ENCODE data around the gene PHF14.
"Not testable (repeated sequence)": the region's sequence is repeated elsewhere in the genome, so short reads cannot be mapped to it uniquely, and the experiment has no call there.

The PHF14 gene, protein sequence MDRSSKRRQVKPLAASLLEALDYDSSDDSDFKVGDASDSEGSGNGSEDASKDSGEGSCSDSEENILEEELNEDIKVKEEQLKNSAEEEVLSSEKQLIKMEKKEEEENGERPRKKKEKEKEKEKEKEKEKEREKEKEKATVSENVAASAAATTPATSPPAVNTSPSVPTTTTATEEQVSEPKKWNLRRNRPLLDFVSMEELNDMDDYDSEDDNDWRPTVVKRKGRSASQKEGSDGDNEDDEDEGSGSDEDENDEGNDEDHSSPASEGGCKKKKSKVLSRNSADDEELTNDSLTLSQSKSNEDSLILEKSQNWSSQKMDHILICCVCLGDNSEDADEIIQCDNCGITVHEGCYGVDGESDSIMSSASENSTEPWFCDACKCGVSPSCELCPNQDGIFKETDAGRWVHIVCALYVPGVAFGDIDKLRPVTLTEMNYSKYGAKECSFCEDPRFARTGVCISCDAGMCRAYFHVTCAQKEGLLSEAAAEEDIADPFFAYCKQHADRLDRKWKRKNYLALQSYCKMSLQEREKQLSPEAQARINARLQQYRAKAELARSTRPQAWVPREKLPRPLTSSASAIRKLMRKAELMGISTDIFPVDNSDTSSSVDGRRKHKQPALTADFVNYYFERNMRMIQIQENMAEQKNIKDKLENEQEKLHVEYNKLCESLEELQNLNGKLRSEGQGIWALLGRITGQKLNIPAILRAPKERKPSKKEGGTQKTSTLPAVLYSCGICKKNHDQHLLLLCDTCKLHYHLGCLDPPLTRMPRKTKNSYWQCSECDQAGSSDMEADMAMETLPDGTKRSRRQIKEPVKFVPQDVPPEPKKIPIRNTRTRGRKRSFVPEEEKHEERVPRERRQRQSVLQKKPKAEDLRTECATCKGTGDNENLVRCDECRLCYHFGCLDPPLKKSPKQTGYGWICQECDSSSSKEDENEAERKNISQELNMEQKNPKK

DNA sequence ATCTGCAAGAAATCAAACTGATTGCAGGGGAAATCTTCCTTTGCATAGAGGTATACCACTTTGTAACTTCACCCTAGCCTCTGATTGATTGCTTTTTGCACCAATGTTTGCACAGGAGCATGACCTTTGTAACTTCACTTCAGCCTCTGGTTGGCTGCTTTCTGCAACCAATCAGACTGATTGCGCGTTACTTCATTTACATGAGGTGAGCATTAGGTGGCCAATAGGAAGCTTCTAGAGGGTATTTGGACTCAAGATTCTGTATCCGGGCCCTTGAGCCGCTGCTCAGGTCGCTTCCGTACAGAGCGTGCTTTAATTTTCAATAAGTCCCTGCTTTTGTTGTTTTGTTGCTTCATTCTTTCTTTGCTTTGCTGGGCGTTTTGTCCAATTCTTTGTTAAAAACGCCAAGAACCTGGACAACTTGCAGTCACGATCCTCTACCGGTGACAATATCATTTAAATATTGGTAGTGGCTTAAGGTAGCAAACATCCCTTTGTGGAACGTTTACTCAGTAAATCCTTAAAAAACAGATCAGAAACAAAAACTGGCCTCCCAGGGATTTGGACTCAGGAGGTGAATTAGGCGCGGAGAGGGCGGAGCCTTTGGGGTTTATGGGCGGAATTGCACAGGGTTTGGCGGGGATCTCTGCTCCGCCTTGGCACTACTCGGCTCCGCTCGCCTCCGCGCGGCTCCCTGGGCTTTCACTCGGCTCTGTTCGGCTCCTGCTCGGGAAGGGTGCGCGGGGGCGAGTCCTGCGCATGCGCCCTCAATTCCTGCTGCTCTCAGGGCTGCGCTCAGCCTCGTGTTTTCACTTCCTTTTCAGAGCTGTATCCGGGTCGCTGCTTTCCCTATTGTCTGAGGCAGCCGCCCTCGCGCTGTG lies at the start of gene PHF14:
TSS of gene PHF14 (plus strand) at position 812 of the 881 bp plus-strand sequence. CDS start 452 bp downstream, outside the sequence.
- DNase-seq, result peak; percentile 99

DNA sequence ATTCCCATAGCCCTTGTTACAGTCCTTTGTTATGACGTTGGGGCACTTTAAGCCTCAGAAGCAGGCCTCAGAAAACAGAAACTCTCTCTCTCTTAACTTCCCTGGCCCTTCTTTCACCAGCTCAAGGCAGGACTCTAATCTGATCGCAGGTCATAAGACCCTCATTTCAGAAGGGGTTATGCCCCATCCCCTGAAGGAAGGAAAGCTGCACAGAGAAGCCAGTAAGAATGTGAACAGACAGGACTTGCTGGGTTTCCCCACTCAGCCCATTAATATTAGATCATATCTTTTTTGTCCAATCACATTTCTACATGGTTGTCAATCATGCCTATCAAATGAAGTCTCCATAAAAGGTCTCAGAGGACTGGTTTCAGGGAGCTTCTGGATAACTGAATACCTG lies 49.3 kb upstream of the PHF14 start:
- DNase-seq, result no peak

DNA sequence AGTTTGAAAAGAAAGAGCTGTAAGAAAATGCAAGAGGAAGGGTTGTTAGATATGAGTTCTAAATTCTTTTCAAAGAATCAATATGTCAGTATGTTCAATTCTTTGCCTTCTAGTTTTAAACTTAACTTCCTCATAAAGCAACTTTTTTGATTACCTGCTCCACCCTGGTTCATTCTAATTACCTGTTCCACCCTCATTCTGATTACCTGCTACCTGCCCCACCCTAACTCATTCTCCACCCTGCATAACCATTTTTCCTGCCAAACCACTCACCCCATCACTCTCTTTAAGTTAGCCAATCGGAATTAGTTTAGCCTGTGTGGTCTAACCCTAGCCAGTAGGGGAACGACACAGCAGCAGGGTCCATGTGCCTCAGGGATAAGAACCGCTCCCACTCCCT lies 45.5 kb upstream of the PHF14 start:
- not testable (repeated sequence) for DNase-seq

DNA sequence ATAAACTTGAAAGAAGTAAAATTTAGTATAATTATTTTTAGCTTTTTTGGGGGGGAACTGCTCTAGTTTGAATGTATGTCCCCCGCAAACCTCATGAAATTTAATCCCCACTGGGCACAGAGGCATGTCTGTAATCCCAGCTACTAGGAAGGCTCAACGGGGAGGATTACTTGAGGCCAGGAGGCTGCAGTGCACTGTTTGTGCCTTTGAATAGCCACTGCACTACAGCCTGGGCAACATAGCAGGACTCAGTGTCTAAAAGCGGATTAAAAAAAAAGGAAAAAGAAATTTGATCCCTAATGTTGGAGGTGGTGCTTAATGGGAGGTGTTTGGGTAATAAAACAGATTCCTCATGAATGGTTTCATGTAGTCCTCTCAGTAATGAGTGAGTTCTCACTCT lies 43.1 kb upstream of the PHF14 start:
- no peak for DNase-seq

DNA sequence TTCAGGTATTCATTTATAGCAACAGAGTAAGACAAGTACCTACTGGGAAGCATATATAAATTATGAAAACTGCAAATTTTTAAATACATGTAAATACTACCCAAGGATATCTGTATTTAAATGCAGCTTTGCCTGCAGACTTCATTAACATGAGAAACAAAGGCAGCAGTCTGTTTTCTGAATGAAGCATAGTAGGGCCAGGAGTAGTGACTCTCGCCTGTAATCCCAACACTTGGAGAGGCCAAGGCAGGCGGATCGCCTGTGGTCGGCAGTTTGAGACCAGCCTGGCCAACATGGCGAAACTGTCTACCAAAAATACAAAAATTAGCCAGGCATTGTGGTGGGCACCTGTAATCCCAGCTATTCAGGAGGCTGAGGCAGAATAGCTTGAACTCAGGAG lies 42.5 kb upstream of the PHF14 start:
- DNase-seq, result no peak

DNA sequence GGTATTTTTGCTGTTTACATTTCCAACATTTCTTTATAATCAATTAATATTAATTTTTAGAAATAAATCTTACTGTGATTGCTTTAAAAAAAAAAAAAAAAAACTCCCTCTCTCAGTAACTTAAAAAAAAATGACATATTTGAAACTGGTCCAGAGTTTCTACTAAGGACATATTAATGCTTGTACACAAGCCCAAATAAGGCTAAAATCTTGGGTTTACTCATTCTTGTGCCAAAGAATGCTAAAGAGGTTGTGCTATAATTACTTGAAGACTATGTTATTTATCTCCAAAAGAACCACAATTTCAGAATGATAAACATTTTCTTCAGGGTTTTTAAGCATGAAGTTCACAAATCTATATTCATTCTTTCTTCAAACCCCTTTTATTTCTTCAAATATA lies 39.4 kb upstream of the PHF14 start:
- DNase-seq, result no peak

DNA sequence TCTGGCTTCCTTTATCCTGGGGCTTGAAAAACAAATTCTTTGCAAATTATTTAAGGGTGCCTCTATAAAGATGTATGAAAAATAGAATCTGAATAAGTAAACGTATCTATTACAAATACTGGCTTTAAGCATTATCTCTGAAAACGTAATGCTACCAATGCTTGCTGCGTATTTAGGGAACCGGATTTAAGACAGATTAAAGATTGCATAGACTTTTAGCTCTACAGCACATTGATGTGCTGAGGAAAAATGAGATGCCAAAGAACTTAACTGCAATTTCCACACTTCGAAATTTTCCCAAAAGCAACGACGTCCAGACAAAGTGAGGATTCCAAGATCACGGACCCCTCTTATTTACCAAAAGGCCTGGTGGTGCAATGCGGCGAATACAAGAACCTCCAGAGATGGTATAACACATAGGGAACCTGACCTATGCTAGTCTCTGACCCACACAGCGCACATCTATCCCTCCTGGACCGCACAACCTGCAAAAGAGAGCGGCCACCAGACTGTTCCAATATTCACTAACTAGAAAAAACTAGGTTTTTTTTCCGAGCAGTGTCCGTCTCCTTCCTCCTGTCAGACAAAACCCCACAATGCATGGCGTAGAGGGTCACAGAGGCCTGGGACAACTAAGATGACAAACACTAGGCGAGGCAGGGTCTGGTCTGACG lies 34.3 kb upstream of the PHF14 start:
- DNase-seq, result no peak

DNA sequence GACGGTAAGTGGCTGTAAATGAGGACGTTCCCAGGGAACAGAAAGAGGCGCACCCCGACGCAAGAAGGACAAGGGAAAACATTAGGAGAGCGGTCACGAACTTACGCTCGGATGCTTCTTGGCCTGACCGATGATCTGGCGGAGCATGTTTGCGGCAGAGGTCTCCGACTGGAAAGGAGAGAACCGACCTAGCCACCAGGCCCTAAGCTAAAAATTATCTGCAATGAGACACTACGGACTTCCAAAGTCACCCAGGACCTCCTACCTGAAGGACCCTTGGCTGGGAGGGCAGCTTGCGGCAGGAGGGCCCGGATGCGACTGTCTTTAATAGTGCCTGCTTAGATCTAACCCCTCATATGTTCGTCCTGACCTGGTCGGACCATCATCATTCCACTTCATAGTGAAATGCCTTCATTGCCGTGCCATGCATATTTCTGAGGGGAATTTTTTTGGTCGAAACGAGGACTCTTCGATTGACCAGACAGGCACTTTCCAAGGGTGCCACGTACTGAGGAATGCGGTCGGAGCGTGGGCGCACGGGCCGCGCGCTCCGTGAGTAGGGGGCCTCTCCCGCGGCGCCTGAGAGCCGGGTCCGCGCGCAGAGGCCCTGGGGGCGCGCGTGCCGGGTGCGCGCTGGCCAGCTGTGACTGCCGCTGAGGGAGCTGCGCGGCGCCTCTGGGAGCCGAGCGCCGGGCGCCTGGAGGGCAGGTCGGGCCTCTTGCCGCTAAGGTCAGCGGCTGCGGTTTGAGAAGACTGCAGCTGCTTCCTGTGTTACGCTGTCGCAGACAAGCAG lies 33.6 kb upstream of the PHF14 start:
- DNase-seq, result peak; percentile 93

DNA sequence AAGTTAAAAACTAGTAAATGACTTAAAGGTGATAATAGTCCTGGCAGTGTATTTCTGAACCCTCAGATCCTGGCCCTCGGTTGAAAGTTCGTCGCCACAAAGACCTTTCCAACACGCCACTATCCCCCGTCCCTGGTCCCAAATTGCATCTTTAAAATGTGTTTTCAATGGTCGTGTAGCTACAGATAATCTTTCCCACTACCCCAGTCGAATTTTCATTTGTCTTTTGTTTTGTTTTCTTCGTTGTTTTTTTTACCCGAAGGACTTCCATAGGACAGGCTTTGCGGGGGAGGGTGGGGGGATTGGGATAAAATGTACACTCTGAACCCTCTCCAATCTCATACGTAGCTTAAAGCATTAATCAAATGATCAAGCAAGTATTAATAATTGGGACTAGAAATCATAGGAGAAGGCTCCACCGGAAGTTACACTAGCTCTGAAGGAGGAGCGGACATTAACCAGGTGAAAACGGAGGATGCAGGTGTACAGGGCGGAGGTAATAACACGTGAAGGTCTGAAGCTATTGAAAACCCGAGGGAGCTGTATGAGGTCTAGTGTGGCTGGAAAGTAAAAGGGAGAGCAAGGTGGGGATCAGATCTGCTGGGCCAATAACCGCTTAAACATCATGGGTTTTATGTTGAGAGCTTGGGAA lies 32.8 kb upstream of the PHF14 start:
- DNase-seq, result peak; percentile 61

DNA sequence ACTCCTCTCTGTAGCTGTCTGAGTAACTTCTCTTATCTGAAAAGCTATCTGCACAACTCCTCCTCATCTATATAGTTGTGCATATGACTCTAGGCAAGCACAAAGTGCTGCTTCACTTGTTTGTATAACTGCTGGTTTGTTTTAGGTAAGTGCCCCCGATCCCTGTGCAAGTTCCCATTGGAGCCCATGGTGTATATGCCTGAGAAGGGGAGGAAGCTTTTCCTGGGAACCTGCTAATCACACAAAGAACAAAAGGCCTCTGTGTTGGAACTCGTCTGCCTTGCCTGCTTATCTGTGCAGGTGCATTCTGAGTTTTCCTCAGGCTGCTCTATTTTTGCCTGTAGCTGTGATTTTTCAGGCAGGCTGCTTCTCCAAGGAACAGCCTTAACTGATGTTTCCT lies 23.2 kb upstream of the PHF14 start:
- no peak for DNase-seq

DNA sequence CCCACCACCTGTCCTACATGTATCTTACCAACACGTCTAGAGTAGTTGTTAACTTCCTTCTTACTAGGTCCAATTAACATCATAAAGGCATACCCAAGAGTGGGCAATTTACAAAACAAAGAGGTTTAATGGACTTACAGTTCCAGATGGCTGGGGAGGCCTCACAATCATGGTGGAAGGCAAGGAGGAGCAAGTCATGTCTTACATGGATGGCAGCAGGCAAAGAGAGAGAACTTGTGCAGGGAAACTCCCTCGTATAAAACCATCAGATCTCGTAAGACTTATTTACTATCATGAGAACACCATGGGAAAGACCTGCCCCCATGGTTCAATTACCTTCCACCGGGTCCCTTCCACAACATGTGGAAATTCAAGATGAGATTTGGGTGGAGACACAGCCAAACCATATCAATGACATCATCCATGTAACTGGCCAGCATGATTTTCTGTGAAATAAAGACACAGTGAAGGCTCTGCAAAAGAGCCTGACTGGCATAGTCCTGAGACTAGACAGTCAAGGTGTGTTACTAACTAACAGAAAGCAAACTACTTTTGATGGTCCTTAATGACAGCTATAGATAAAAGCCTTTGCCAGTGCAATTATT lies 22.6 kb upstream of the PHF14 start:
- not testable (repeated sequence) for DNase-seq

DNA sequence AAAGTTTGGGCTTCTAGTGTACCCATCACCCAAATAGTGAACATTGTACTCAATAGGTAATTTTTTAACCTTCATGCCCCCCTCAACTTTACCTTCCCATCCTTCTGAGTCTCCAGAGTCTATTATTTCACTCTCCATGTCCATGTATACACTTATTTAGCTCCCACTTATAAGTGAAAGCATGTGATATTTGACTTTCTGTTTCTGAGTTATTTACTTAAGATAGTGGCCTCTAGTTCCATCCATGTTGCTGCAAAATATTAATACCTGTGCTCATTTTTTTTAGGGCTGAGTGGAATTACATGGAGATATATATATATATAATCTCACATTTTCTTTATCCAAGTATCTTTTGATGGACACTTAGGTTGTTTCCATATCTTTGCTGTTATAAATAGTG lies 21.1 kb upstream of the PHF14 start:
- DNase-seq, result no peak

DNA sequence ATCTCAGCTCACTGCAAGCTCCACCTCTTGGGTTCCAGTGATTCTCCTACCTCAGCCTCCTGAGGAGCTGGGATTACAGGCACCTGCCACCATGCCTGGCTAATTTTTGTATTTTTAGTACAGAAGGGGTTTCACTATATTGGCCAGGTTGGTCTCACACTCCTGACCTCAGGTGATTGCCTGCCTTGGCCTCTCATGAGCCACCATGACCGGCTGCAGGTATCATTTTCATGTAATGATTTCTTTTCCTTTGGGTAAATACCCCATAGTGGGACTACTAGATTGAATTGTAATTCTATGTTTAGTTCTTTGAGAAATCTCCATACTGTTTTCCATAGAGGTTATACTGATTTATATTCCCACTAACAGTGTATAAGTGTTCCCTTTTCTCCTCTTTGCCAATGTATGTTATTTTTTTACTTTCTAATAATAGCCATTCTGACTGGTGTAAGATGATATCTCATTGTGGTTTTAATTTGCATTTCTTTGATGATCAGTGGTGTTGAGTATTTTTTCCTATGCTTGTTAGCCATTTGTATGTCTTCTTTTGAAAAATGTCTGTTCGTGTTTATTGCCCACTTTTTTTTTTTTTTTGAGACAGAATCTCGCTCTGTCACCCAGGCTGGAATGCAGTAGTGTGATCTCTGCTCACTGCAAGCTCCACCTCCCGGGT lies 20.5 kb upstream of the PHF14 start:
- DNase-seq, result not testable (repeated sequence)

DNA sequence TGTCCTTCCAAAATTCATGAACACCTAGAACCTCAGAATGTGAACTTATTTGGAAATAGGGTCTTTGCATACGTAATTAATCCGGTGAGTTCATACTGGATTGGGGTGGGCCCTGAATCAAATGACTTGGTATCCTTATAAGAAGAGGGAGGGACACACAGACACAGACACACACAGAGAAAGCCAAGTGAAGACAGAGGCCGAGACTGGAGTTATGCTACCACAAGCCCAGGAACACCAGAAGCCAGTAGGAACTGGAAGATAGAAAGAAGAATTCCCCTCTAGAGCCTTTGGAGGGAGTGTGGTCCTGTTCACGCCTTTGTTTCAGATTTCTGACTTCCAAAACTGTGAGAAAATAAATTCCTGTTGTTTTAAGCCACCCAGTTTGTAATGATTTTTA lies 17.1 kb upstream of the PHF14 start:
- no peak for DNase-seq

DNA sequence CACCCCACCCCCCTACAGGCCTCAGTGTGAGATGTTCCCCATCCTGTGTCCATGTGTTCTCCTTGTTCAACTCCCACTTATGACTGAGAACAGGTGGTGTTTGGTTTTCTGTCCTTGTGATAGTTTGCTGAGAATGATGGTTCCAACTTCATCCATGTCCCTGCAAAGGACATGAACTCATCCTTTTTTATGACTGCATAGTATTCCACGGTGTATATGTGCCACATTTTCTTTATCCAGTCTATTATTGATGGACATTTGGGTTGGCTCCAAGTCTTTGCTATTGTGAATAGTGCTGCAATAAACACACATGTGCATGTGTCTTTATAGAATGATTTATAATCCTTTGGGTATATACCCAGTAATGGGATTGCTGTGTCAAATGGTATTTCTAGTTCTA lies 13.4 kb upstream of the PHF14 start:
- not testable (repeated sequence) for DNase-seq

DNA sequence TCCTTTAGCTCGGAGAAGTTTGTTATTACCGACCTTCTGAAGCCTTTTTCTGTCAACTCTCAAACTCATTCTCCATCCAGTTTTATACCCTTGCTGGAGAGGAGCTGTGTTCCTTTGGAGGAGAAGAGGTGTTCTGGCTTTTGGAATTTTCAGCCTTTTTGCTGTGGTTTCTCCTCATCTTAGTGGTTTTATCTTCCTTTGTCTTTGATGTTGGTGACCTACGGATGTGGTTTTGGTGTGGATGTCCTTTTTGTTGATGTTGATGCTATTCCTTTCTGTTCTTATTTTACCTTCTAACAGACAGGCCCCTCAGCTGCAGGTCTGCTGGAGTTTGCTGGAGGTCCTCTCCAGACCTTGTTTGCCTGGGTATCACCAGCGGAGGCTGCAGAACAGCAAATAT lies 8.7 kb upstream of the PHF14 start:
- not testable (repeated sequence) for DNase-seq

DNA sequence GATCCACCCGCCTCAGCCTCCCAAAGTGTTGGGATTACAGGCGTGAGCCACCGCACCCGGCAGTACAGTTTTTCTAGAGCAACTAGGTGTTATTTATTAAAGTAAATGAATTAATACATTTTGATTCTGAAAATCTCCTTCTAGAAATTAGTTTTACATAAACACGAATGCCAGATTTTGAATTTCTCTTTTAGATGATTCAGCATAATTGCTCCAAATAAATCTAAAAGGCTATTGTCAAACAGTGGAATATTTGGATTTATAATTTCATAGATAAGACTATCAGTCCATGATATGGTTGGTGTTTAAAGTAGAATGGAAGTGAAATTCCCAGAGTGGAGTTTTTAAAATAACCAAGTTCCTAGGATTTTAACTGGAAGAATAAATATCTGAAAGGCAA lies 1.5 kb upstream of the PHF14 start:
- DNase-seq, result no peak

DNA sequence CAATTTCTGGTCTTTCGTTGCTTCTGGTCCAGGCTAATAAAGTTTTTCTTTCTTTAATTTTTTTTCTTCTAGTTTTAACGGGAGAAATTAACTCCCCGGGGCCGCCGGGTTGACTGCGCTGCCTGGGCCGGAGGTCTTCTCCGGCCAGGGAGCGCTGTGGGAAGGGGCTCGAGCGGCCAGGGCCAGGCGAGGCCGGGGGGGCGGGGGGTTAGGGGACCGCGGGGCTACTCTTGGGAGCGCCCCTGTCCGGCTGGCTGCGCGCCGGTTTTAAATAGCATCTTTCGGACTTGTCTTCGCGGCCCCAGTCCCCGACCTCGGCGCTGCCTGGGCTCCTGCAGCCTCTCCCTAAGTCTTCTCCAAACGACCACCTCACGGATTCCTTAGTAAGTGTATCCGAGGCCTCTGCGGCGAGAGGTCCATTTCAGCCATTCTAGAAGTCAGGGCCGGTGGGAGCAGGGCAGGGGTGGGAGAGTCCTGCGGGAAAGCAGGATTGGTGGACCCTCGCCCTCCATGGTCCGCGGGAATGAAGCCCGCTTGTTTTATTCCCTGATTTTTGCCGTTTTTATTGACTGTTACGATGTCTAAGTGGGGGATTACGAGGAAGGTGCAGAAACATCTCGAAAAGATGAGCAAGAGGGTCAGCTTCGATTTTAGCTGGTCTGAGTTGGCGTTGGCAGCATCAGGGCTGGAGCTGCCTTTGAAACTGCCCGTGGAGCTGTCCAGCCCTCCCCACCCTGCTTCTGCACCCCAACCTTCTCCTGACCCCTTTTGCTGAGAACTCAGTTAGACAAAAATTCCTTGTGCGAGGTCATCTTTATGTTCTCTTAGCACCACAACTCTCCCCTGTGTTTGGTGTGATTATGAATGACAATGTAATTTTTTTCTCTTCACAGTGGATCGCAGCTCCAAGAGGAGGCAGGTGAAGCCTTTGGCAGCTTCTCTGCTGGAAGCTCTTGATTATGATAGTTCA lies 555 bp downstream of the PHF14 start:
- peak; percentile 44 for DNase-seq

DNA sequence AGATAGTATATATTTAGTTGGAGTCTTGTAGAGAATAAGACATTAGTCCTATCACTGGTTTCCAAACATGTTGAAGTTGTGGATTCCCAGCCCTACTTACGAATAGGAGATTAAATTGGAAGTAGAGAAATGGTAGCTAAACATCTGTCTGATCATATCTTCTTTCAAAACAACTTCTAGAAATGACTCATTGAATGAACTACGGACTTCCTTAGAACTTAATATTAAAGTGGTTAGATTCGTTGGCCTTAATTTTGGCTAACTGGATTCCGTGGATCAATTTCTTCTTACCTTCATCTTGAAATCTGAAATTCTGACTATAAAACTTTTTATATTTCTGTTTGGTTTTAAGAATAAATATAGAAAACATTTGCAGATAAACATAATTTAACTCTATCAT lies 3.4 kb downstream of the PHF14 start:
- DNase-seq, result no peak

Measured in NCI-H345 (cell line).